Liver (tissue), 9 donors: Measurements from ENCODE around the gene TXN. TPM values are rescaled to one million over a fixed set of nuclear protein-coding genes. Genes with fewer than 3 reads are reported as not detected.
A peak's percentile ranks its signal among the peaks of the same experiment; 100 is the strongest.

ENCODE experiments used
- DNase-seq: peaks from one replicate; pipeline ENCODE4 v3.0.0-alpha.2; 2017; ENCODE audit warnings: low spot score
- H3K27ac ChIP-seq, 2 donors: one replicate each; pipeline ENCODE4 v1.7.0; 2013; ENCODE audit warnings: inconsistent platforms in 2 of 2, low read length in 2 of 2, control low read depth in 1 of 2, low read depth in 1 of 2, mild to moderate bottlenecking in 1 of 2
- H3K27me3 ChIP-seq, 4 donors: one replicate each; pipeline versions ENCODE4 v1.6.1 to v1.7.0; 2013; ENCODE audit warnings: low read length in 3 of 4, inconsistent platforms in 1 of 4, mild to moderate bottlenecking in 1 of 4, moderate library complexity in 1 of 4; ENCODE audit not compliant: control insufficient read depth in 4 of 4, insufficient read depth in 4 of 4
- H3K36me3 ChIP-seq, 4 donors: one replicate each; pipeline versions ENCODE4 v1.6.1 to v1.7.0; 2013; ENCODE audit warnings: low read length in 3 of 4, mild to moderate bottlenecking in 3 of 4, low read depth in 1 of 4, moderate library complexity in 1 of 4; ENCODE audit not compliant: control insufficient read depth in 4 of 4, insufficient read depth in 3 of 4
- H3K4me1 ChIP-seq, 4 donors: one replicate each; pipeline versions ENCODE4 v1.6.1 to v1.7.0; 2013; ENCODE audit warnings: low read length in 3 of 4, mild to moderate bottlenecking in 3 of 4, moderate library complexity in 1 of 4; ENCODE audit not compliant: control insufficient read depth in 4 of 4, insufficient read depth in 4 of 4
- H3K4me3 ChIP-seq, 3 donors: one replicate each; pipeline versions ENCODE4 v1.6.1 to v1.7.0; 2013; ENCODE audit warnings: low read length in 3 of 3, control low read depth in 1 of 3, low read depth in 1 of 3, mild to moderate bottlenecking in 1 of 3
- H3K9ac ChIP-seq, 2 donors: one replicate each; pipeline ENCODE4 v1.7.0; 2013; ENCODE audit warnings: low read length in 2 of 2, mild to moderate bottlenecking in 2 of 2, moderate library complexity in 2 of 2, control low read depth in 1 of 2, low read depth in 1 of 2
- H3K9me3 ChIP-seq, 4 donors: one replicate each; pipeline versions ENCODE4 v1.6.1 to v1.7.0; 2013; ENCODE audit warnings: low read length in 3 of 4; ENCODE audit not compliant: control insufficient read depth in 4 of 4
- ATF3 ChIP-seq: IDR thresholded peaks from 2 replicates; pipeline ENCODE4 v1.6.1; 2016; ENCODE audit warnings: antibody characterized with exemption
- CTCF ChIP-seq: fragments of 150-350 bp; IDR thresholded peaks from 2 replicates; pipeline ENCODE4 v1.5.1; 2017; ENCODE audit warnings: improper control_type of control experiment, low read depth, low read length; ENCODE audit not compliant: missing input control
- EGR1 ChIP-seq, 2 donors: IDR thresholded peaks; 2 replicates each; pipeline ENCODE4 v1.6.1; 2016 to 2018; ENCODE audit warnings: antibody characterized with exemption in 2 of 2, low read depth in 2 of 2
- FOXA1 ChIP-seq: IDR thresholded peaks from 2 replicates; pipeline ENCODE4 v1.6.1; 2016; ENCODE audit warnings: antibody characterized with exemption
- FOXA2 ChIP-seq: IDR thresholded peaks from 2 replicates; pipeline ENCODE4 v1.6.1; 2016; ENCODE audit warnings: antibody characterized with exemption
- GABPA ChIP-seq, 2 donors: IDR thresholded peaks in 1 of 2; conservative IDR thresholded peaks in 1 of 2; 2 replicates each; pipeline ENCODE4 v1.6.1; 2016; ENCODE audit warnings: antibody characterized with exemption in 2 of 2, mild to moderate bottlenecking in 1 of 2, moderate library complexity in 1 of 2
- HNF4A ChIP-seq, 2 donors: conservative IDR thresholded peaks; 2 replicates each; pipeline ENCODE4 v1.6.1; 2016; ENCODE audit warnings: antibody characterized with exemption in 2 of 2, mild to moderate bottlenecking in 2 of 2
- HNF4G ChIP-seq: IDR thresholded peaks from 2 replicates; pipeline ENCODE4 v1.6.1; 2016; ENCODE audit warnings: antibody characterized with exemption
- JUND ChIP-seq, 2 donors: IDR thresholded peaks; 2 replicates each; pipeline ENCODE4 v1.6.1; 2016; ENCODE audit warnings: antibody characterized with exemption in 2 of 2
- MAX ChIP-seq: IDR thresholded peaks from 2 replicates; pipeline ENCODE4 v1.6.1; 2016; ENCODE audit warnings: antibody characterized with exemption
- NR2F2 ChIP-seq: IDR thresholded peaks from 2 replicates; pipeline ENCODE4 v1.6.1; 2016; ENCODE audit warnings: antibody characterized with exemption
- RAD21 ChIP-seq, 2 donors: IDR thresholded peaks; 2 replicates each; pipeline ENCODE4 v1.6.1; 2016; ENCODE audit warnings: antibody characterized with exemption in 2 of 2, mild to moderate bottlenecking in 2 of 2
- REST ChIP-seq: IDR thresholded peaks from 2 replicates; pipeline ENCODE4 v1.6.1; 2016; ENCODE audit warnings: antibody characterized with exemption, mild to moderate bottlenecking
- RXRA ChIP-seq, 2 donors: IDR thresholded peaks; 2 replicates each; pipeline ENCODE4 v1.6.1; 2017 to 2018; ENCODE audit warnings: antibody characterized with exemption in 2 of 2, mild to moderate bottlenecking in 1 of 2
- SP1 ChIP-seq: IDR thresholded peaks from 2 replicates; pipeline ENCODE4 v1.6.1; 2018; ENCODE audit warnings: antibody characterized with exemption, mild to moderate bottlenecking
- TAF1 ChIP-seq: conservative IDR thresholded peaks from 2 replicates; pipeline ENCODE4 v1.6.1; 2016; ENCODE audit warnings: antibody characterized with exemption, mild to moderate bottlenecking
- YY1 ChIP-seq: IDR thresholded peaks from 2 replicates; pipeline ENCODE4 v1.6.1; 2016; ENCODE audit warnings: antibody characterized with exemption, mild to moderate bottlenecking
- ZBTB33 ChIP-seq: IDR thresholded peaks from 2 replicates; pipeline ENCODE4 v1.6.1; 2016; ENCODE audit warnings: antibody characterized with exemption
- WGBS: extraction: QIAGEN DNeasy Blood & Tissue Kit; methylation state at CpG from one replicate; pipeline ENCODE4 v1.1.7; 2013; 5-methylcytosine and 5-hydroxymethylcytosine counted together
- polyA plus RNA-seq, 2 donors: library from polyadenylated mRNA; stranded (reverse) in 1 of 2; unstranded in 1 of 2; fragments of 200-250 nt in 1 of 2; fragments of >200 nt in 1 of 2; fragmentation: Nextera tagmentation in 1 of 2; extraction: Ambion mirVana in 1 of 2; gene quantifications; one replicate each; pipeline versions ENCODE4 v1.2.1 to v1.2.3, GENCODE V29; 2013 to 2015
- total RNA-seq, 2 donors: library from RNA; depleted of rRNA; stranded (reverse); fragments of >200 nt; gene quantifications; one replicate each; pipeline ENCODE4 v1.2.3, GENCODE V29; 2014
- donor health status: healthy.
- donor health status: healthy.
- donor health status: healthy.
- donor health status: healthy.
- donor health status: healthy.

TXN gene
- total and polyA plus RNA-seq, 4 donors, result 65.4 to 400 (median 147) TPM

GRCh38 chr9:110213413-110214044, 42.8 kb downstream of the TXN start:
- H3K9me3 ChIP-seq, result no peaks in the 10 kb centered on the region
- H3K4me1 ChIP-seq, result peaks cover 6 to 34% (median 22%) of the 10 kb centered on the region in 4 donors
- H3K36me3 ChIP-seq, result no peaks in the 10 kb centered on the region
- no peak for DNase-seq
- 51% methylated on average over 10 of the region's 10 CpGs for WGBS
- no peak overlapping the region for H3K27ac ChIP-seq
- H3K9ac ChIP-seq, result no peak overlapping the region
- H3K27me3 ChIP-seq, result no peaks in the 10 kb centered on the region
- TF ChIP-seq JUND (IDR thresholded peaks at IDR 0.05), result peak in 1 of 2 donors; percentile 75
- TF ChIP-seq NR2F2, result no peak
- no peak for TF ChIP-seq RAD21 (IDR thresholded peaks at IDR 0.05)
- no peak for TF ChIP-seq GABPA (IDR thresholded peaks at IDR 0.05 in 1 of 2, conservative IDR thresholded peaks at IDR 0.05 in 1 of 2)
- no peak for TF ChIP-seq REST
- peak; percentile 56 for TF ChIP-seq MAX
- TF ChIP-seq YY1, result peak; percentile 74
- no peak for TF ChIP-seq EGR1 (IDR thresholded peaks at IDR 0.05; ENCODE audit: low read depth in 2 of 2)
- TF ChIP-seq ZBTB33, result peak; percentile 31
- peak; percentile 34 for TF ChIP-seq FOXA1
- no peak for TF ChIP-seq CTCF
- no peak for TF ChIP-seq TAF1
- peak; percentile 58 to 77 for TF ChIP-seq HNF4A (conservative IDR thresholded peaks at IDR 0.05)
- peak; percentile 75 for TF ChIP-seq FOXA2
- TF ChIP-seq SP1, result peak; percentile 39
- TF ChIP-seq RXRA (IDR thresholded peaks at IDR 0.05), result peak; percentile 41 to 81
- TF ChIP-seq ATF3, result no peak
- TF ChIP-seq HNF4G, result no peak
- no peak overlapping the region for H3K4me3 ChIP-seq
